GM12878 (cell line): ENCODE measurements around the gene MPZL1. TPM values are rescaled to one million over a fixed set of nuclear protein-coding genes. Genes with fewer than 3 reads are reported as not detected.

Source experiments
- CBX5 ChIP-seq: sonication (generic); IDR thresholded peaks from 2 replicates; pipeline ENCODE4 v1.6.1; 2016; ENCODE audit warnings: low read depth, moderate library complexity, mild to moderate bottlenecking, inconsistent platforms
- CHD2 ChIP-seq: IDR thresholded peaks from 2 replicates; pipeline ENCODE4 v1.6.1; 2011; ENCODE audit warnings: low read depth, low read length, improper control_type of control experiment, borderline replicate concordance
- EP300 ChIP-seq, 2 experiments: fragments of 150-350 bp in 1 of 2; IDR thresholded peaks; 2 replicates each; pipeline ENCODE4 v1.6.1; 2011 to 2012; ENCODE audit warnings: low read depth in 2 of 2, low read length in 2 of 2, borderline replicate concordance in 1 of 2, improper control_type of control experiment in 1 of 2, inconsistent platforms in 1 of 2; ENCODE audit not compliant: control insufficient read depth in 1 of 2
- JUNB ChIP-seq: IDR thresholded peaks from 2 replicates; pipeline ENCODE4 v1.6.1; 2016; ENCODE audit warnings: antibody characterized with exemption, mild to moderate bottlenecking
- JUND ChIP-seq: IDR thresholded peaks from 2 replicates; pipeline ENCODE4 v1.6.1; 2012; ENCODE audit warnings: low read depth, mild to moderate bottlenecking, low read length, improper control_type of control experiment, moderate library complexity
- MAX ChIP-seq: IDR thresholded peaks from 2 replicates; pipeline ENCODE4 v1.6.1; 2012; ENCODE audit warnings: low read depth, low read length, improper control_type of control experiment
- MXI1 ChIP-seq: fragments of 150-350 bp; IDR thresholded peaks from 2 replicates; pipeline ENCODE4 v1.6.1; 2011; ENCODE audit warnings: low read depth, mild to moderate bottlenecking, inconsistent platforms, low read length, improper control_type of control experiment
- NKRF ChIP-seq: fragments of 450-650 bp; conservative IDR thresholded peaks from 2 replicates; pipeline ENCODE4 v1.6.1; 2017; ENCODE audit warnings: mild to moderate bottlenecking, moderate library complexity
- NR2C1 ChIP-seq: fragments of 450-650 bp; IDR thresholded peaks from 2 replicates; pipeline ENCODE4 v1.6.1; 2017; ENCODE audit warnings: antibody characterized with exemption, mild to moderate bottlenecking, moderate library complexity
- NR2C2 ChIP-seq: IDR thresholded peaks from 2 replicates; pipeline ENCODE4 v1.6.1; 2011; ENCODE audit warnings: borderline replicate concordance, low read depth; ENCODE audit not compliant: control insufficient read depth, insufficient read length
- RUNX3 ChIP-seq: IDR thresholded peaks from 2 replicates; pipeline ENCODE4 v1.6.1; 2012; ENCODE audit warnings: low read length, inconsistent platforms
- SMAD1 ChIP-seq: fragments of 450-650 bp; IDR thresholded peaks from 2 replicates; pipeline ENCODE4 v1.6.1; 2018; ENCODE audit warnings: mild to moderate bottlenecking, low read depth; ENCODE audit not compliant: partially characterized antibody
- SUZ12 ChIP-seq: fragments of 200-600 bp; sonication (generic); IDR thresholded peaks from one replicate; pipeline ENCODE4 v1.6.1; 2018; ENCODE audit warnings: antibody characterized with exemption, mild to moderate bottlenecking; ENCODE audit not compliant: unreplicated experiment
- ZBTB4 ChIP-seq: fragments of 450-650 bp; formaldehyde crosslinking; IDR thresholded peaks from 2 replicates; pipeline ENCODE4 v1.4.0; 2022; ENCODE audit warnings: mild to moderate bottlenecking, moderate library complexity
- ZNF622 ChIP-seq: fragments of 450-650 bp; IDR thresholded peaks from 2 replicates; pipeline ENCODE4 v1.6.1; 2017; ENCODE audit warnings: mild to moderate bottlenecking, inconsistent platforms
- polyA plus RNA-seq, 11 experiments: library from polyadenylated mRNA; depleted of rRNA in 4 of 11; unstranded in 6 of 11; stranded (reverse) in 5 of 11; fragments of >200 nt; fragmentation: Nextera tagmentation in 4 of 11; fragmentation: Illumina TruSeq in 1 of 11; extraction: Ambion mirVana in 4 of 11; extraction: Trizol in 1 of 11; gene quantifications; 1 replicate in 1 of 11; 2 replicates in 10 of 11; pipeline versions ENCODE4 v1.2.1 to v1.2.3, GENCODE V29; 2011 to 2016; ENCODE audit warnings: inconsistent platforms in 2 of 11, missing spikeins in 2 of 11, low read depth in 1 of 11
- total RNA-seq, 4 experiments: library from RNA; depleted of rRNA in 3 of 4; stranded (reverse); fragments of >200 nt in 3 of 4; fragmentation: Illumina TruSeq in 1 of 4; extraction: Trizol in 1 of 4; gene quantifications; 2 replicates each; pipeline versions ENCODE4 v1.2.1 to v1.2.3, GENCODE V29; 2013 to 2021
- TF ChIP-seq, protein P1 (sequence below): fragments of 450-650 bp; IDR thresholded peaks from 2 replicates; pipeline ENCODE4 v1.6.1; 2017; ENCODE audit warnings: borderline replicate concordance
- TF ChIP-seq, protein P2 (sequence below): IDR thresholded peaks from 2 replicates; pipeline ENCODE4 v1.6.1; 2011; ENCODE audit warnings: borderline replicate concordance, low read depth, mild to moderate bottlenecking, moderate library complexity, low read length; ENCODE audit not compliant: insufficient read depth, poor library complexity, severe bottlenecking
- TF ChIP-seq, protein P3 (sequence below): fragments of 450-650 bp; IDR thresholded peaks from 2 replicates; pipeline ENCODE4 v1.6.1; 2017; ENCODE audit warnings: low read depth, mild to moderate bottlenecking, moderate library complexity

MPZL1 gene
- total and polyA plus RNA-seq, 10 of the 15 experiments (the other 5 are each of a cell fraction or from before 2014, with no cell fraction given): 9.8 to 60.9 (median 45.9) TPM

DNA sequence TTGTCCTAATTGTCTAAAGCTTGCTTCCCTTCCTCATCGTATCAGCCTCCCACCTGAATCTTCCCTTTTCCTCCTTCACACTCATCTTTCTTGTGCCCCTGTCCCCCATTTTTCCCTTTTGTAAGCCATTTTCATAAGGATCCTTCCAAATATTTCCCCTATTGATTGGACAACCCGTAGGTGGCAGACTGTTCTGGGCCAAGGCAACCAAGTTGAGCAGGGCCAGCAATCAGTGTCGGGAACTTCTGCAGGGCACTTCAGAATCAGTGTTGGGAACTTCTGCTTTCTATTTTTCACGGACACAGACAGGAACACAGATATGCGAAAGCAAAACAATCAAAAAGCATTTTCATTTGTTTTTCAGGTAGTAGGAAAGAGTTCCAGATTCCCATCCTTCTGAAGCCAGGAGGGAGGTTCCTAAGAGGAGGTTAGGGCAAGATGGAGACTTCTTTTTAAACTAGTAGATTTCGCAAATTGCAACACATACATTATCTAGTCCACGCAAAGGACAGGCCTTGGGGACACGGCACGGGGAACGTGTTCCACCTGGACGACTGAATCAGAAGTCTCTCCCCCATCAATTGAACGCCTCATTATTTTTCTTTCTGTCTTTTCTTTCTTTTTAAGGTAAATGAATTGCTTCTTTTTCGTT lies 691 bp upstream of the MPZL1 start (continued):
- TF ChIP-seq NKRF (no peak), SUZ12 (no peak), EP300 (IDR thresholded peaks at IDR 0.05; ENCODE audit: borderline replicate concordance in 1 of 2, control insufficient read depth in 1 of 2, low read depth in 2 of 2, low read length in 2 of 2) (no peak), JUNB (no peak), MAX (no peak), MXI1 (peak; percentile 69; the same call in 1 of the 2 replicates), ZNF622 (no peak), JUND (no peak), ZBTB4 (CRISPR knock-in tag) (no peak), CHD2 (no peak), NR2C1 (no peak), RUNX3 (no peak), NR2C2 (no peak), SMAD1 (no peak), CBX5 (no peak)
- TF ChIP-seq, protein P1, sequence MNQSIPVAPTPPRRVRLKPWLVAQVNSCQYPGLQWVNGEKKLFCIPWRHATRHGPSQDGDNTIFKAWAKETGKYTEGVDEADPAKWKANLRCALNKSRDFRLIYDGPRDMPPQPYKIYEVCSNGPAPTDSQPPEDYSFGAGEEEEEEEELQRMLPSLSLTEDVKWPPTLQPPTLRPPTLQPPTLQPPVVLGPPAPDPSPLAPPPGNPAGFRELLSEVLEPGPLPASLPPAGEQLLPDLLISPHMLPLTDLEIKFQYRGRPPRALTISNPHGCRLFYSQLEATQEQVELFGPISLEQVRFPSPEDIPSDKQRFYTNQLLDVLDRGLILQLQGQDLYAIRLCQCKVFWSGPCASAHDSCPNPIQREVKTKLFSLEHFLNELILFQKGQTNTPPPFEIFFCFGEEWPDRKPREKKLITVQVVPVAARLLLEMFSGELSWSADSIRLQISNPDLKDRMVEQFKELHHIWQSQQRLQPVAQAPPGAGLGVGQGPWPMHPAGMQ: no peak
- TF ChIP-seq, protein P2, sequence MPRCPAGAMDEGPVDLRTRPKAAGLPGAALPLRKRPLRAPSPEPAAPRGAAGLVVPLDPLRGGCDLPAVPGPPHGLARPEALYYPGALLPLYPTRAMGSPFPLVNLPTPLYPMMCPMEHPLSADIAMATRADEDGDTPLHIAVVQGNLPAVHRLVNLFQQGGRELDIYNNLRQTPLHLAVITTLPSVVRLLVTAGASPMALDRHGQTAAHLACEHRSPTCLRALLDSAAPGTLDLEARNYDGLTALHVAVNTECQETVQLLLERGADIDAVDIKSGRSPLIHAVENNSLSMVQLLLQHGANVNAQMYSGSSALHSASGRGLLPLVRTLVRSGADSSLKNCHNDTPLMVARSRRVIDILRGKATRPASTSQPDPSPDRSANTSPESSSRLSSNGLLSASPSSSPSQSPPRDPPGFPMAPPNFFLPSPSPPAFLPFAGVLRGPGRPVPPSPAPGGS: no peak
- TF ChIP-seq, protein P3, sequence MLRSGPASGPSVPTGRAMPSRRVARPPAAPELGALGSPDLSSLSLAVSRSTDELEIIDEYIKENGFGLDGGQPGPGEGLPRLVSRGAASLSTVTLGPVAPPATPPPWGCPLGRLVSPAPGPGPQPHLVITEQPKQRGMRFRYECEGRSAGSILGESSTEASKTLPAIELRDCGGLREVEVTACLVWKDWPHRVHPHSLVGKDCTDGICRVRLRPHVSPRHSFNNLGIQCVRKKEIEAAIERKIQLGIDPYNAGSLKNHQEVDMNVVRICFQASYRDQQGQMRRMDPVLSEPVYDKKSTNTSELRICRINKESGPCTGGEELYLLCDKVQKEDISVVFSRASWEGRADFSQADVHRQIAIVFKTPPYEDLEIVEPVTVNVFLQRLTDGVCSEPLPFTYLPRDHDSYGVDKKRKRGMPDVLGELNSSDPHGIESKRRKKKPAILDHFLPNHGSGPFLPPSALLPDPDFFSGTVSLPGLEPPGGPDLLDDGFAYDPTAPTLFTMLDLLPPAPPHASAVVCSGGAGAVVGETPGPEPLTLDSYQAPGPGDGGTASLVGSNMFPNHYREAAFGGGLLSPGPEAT: no peak
- TF ChIP-seq, all 136 proteins: peak for 16
